Panc1 (cell line): ENCODE data around the gene KRTAP12-3.

Source experiments
- POLR2AphosphoS5 ChIP-seq: IDR thresholded peaks from 2 replicates; pipeline ENCODE4 v1.6.1; 2012; ENCODE audit warnings: mild to moderate bottlenecking, low read depth, low read length, moderate library complexity
- SIN3A ChIP-seq: IDR thresholded peaks from 2 replicates; pipeline ENCODE4 v1.6.1; 2012; ENCODE audit warnings: low read depth, mild to moderate bottlenecking, low read length, moderate library complexity, borderline replicate concordance; ENCODE audit not compliant: insufficient read depth
- TF ChIP-seq, protein P1 (sequence below): fragments of 450-650 bp; IDR thresholded peaks from 2 replicates; pipeline ENCODE4 v1.5.1; 2017; ENCODE audit warnings: mild to moderate bottlenecking
- TF ChIP-seq, protein P2 (sequence below), 2 experiments: IDR thresholded peaks; 2 replicates each; pipeline ENCODE4 v1.6.1; 2011 to 2012; ENCODE audit warnings: low read depth in 2 of 2, control low read depth in 1 of 2, low read length in 1 of 2, mild to moderate bottlenecking in 1 of 2, moderate library complexity in 1 of 2; ENCODE audit not compliant: insufficient read depth in 1 of 2

DNA sequence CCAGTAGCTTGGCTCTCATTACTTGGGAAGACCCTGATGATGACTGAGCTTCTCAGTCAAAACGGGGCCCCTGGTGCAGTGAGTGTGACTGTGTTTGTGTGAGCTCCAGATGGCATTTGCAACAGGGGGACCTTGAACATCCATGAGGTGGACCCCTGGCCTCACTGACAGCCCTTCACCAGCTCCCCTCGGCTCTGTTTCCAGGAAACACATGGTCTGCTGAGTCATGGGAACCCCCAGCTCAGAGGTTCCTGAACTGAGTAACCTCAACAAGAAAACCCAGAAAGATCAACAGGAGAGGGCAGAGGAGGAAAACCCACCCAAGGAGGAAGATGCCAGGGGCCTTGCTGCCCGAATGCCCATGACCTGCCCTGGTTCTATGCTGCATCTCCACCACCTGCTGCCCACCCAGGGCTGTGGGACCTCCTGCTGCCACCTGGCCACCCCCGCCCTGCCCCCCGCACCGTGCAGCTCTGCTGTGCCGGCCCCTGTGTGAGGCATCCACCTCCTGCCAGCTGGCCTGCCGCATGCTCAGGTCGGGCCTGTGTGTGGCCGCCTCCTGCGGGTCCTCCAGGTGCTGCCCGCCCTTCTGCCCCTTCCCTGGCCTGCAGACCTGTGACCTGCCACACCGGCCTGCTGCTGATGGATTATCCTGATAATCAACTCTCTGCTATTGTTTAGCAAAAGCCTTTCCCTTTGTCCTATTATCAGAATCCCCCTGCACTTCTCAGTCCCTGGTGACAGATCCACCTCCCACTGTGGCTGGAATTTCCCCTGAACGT lies 28.5 kb downstream of the KRTAP12-3 start:
- TF ChIP-seq, protein P1, sequence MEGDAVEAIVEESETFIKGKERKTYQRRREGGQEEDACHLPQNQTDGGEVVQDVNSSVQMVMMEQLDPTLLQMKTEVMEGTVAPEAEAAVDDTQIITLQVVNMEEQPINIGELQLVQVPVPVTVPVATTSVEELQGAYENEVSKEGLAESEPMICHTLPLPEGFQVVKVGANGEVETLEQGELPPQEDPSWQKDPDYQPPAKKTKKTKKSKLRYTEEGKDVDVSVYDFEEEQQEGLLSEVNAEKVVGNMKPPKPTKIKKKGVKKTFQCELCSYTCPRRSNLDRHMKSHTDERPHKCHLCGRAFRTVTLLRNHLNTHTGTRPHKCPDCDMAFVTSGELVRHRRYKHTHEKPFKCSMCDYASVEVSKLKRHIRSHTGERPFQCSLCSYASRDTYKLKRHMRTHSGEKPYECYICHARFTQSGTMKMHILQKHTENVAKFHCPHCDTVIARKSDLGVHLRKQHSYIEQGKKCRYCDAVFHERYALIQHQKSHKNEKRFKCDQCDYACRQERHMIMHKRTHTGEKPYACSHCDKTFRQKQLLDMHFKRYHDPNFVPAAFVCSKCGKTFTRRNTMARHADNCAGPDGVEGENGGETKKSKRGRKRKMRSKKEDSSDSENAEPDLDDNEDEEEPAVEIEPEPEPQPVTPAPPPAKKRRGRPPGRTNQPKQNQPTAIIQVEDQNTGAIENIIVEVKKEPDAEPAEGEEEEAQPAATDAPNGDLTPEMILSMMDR: no peak
- TF ChIP-seq SIN3A: no peak
- TF ChIP-seq, protein P2, sequence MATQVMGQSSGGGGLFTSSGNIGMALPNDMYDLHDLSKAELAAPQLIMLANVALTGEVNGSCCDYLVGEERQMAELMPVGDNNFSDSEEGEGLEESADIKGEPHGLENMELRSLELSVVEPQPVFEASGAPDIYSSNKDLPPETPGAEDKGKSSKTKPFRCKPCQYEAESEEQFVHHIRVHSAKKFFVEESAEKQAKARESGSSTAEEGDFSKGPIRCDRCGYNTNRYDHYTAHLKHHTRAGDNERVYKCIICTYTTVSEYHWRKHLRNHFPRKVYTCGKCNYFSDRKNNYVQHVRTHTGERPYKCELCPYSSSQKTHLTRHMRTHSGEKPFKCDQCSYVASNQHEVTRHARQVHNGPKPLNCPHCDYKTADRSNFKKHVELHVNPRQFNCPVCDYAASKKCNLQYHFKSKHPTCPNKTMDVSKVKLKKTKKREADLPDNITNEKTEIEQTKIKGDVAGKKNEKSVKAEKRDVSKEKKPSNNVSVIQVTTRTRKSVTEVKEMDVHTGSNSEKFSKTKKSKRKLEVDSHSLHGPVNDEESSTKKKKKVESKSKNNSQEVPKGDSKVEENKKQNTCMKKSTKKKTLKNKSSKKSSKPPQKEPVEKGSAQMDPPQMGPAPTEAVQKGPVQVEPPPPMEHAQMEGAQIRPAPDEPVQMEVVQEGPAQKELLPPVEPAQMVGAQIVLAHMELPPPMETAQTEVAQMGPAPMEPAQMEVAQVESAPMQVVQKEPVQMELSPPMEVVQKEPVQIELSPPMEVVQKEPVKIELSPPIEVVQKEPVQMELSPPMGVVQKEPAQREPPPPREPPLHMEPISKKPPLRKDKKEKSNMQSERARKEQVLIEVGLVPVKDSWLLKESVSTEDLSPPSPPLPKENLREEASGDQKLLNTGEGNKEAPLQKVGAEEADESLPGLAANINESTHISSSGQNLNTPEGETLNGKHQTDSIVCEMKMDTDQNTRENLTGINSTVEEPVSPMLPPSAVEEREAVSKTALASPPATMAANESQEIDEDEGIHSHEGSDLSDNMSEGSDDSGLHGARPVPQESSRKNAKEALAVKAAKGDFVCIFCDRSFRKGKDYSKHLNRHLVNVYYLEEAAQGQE (IDR thresholded peaks at IDR 0.05; ENCODE audit: insufficient read depth in 1 of 2, low read depth in 2 of 2, low read length in 1 of 2): no peak
- no peak for TF ChIP-seq POLR2AphosphoS5
